Mesenchymal stem cell (in vitro differentiated cells and primary cell): ENCODE measurements around the gene MAN1C1.

Experiments
- DNase-seq: peaks from one replicate; pipeline ENCODE4 v3.0.0-alpha.2; 2013
- H2AFZ ChIP-seq: one replicate; pipeline ENCODE4 v1.6.1; 2013; ENCODE audit warnings: low read depth, mild to moderate bottlenecking, control low read depth, inconsistent platforms, low read length, moderate library complexity
- H2AK5ac ChIP-seq: 2 replicates; pipeline ENCODE4 v1.6.1; 2013; ENCODE audit warnings: low read length, moderate library complexity, mild to moderate bottlenecking, inconsistent platforms; ENCODE audit not compliant: severe bottlenecking
- H2BK120ac ChIP-seq: one replicate; pipeline ENCODE4 v1.6.1; 2013; ENCODE audit warnings: low read depth, mild to moderate bottlenecking, inconsistent platforms, low read length, moderate library complexity
- H2BK12ac ChIP-seq, 2 experiments: one replicate each; pipeline ENCODE4 v1.6.1; 2013; ENCODE audit warnings: inconsistent platforms in 2 of 2, low read length in 2 of 2, mild to moderate bottlenecking in 2 of 2, moderate library complexity in 2 of 2, control low read depth in 1 of 2
- H2BK15ac ChIP-seq: one replicate; pipeline ENCODE4 v1.6.1; 2013; ENCODE audit warnings: mild to moderate bottlenecking, low read depth, inconsistent platforms; ENCODE audit not compliant: poor library complexity, severe bottlenecking
- H2BK5ac ChIP-seq: 2 replicates; pipeline ENCODE4 v1.6.1; 2013; ENCODE audit warnings: low read depth, mild to moderate bottlenecking, low read length, control low read depth, inconsistent platforms; ENCODE audit not compliant: poor library complexity, severe bottlenecking
- H3K14ac ChIP-seq, 2 experiments: one replicate each; pipeline ENCODE4 v1.6.1; 2013; ENCODE audit warnings: inconsistent platforms in 2 of 2, low read length in 2 of 2, control low read depth in 1 of 2, mild to moderate bottlenecking in 1 of 2, moderate library complexity in 1 of 2
- H3K18ac ChIP-seq, 2 experiments: one replicate each; pipeline ENCODE4 v1.6.1; 2013; ENCODE audit warnings: inconsistent platforms in 2 of 2, low read length in 2 of 2, control low read depth in 1 of 2, low read depth in 1 of 2, mild to moderate bottlenecking in 1 of 2
- H3K23ac ChIP-seq, 2 experiments: one replicate each; pipeline ENCODE4 v1.6.1; 2013; ENCODE audit warnings: inconsistent platforms in 2 of 2, low read length in 2 of 2, mild to moderate bottlenecking in 2 of 2, moderate library complexity in 2 of 2, control low read depth in 1 of 2
- H3K27ac ChIP-seq: 2 replicates; pipeline ENCODE4 v1.5.1; 2013; ENCODE audit warnings: mild to moderate bottlenecking, moderate library complexity, low read length, control low read depth, inconsistent platforms; ENCODE audit not compliant: poor library complexity, severe bottlenecking
- H3K27me3 ChIP-seq, 2 experiments: 2 replicates each; pipeline versions ENCODE4 v1.6.1 to v1.7.0; 2013; ENCODE audit warnings: low read length in 2 of 2, mild to moderate bottlenecking in 2 of 2, moderate library complexity in 2 of 2, control low read depth in 1 of 2, inconsistent platforms in 1 of 2; ENCODE audit not compliant: control insufficient read depth in 1 of 2, insufficient read depth in 1 of 2
- H3K36me3 ChIP-seq, 2 experiments: 2 replicates each; pipeline versions ENCODE4 v1.6.1 to v1.7.0; 2013; ENCODE audit warnings: low read length in 2 of 2, control low read depth in 1 of 2, inconsistent platforms in 1 of 2, low read depth in 1 of 2, mild to moderate bottlenecking in 1 of 2; ENCODE audit not compliant: insufficient read depth in 2 of 2, control insufficient read depth in 1 of 2
- H3K4ac ChIP-seq, 2 experiments: one replicate each; pipeline ENCODE4 v1.6.1; 2013; ENCODE audit warnings: inconsistent platforms in 2 of 2, low read length in 2 of 2, mild to moderate bottlenecking in 2 of 2, moderate library complexity in 2 of 2, control low read depth in 1 of 2, low read depth in 1 of 2
- H3K4me1 ChIP-seq: 2 replicates; pipeline ENCODE4 v1.6.1; 2013; ENCODE audit warnings: low read depth, low read length, control low read depth; ENCODE audit not compliant: control insufficient read depth, insufficient read depth
- H3K4me2 ChIP-seq: 2 replicates; pipeline ENCODE4 v1.6.1; 2013; ENCODE audit warnings: low read length, mild to moderate bottlenecking, inconsistent platforms; ENCODE audit not compliant: poor library complexity, severe bottlenecking
- H3K4me3 ChIP-seq, 2 experiments: 2 replicates each; pipeline versions ENCODE4 v1.5.1 to v1.7.0; 2013; ENCODE audit warnings: low read length in 2 of 2, mild to moderate bottlenecking in 2 of 2, control low read depth in 1 of 2, low read depth in 1 of 2; ENCODE audit not compliant: insufficient read depth in 1 of 2
- H3K79me1 ChIP-seq: replicated peaks from 2 replicates; pipeline ENCODE4 v1.6.1; 2013; ENCODE audit warnings: mild to moderate bottlenecking, control low read depth, low read length, inconsistent platforms; ENCODE audit not compliant: poor library complexity, severe bottlenecking
- H3K9ac ChIP-seq: 2 replicates; pipeline ENCODE4 v1.7.0; 2013; ENCODE audit warnings: mild to moderate bottlenecking, low read length, moderate library complexity
- H3K9me3 ChIP-seq: 2 replicates; pipeline ENCODE4 v1.7.0; 2013; ENCODE audit warnings: mild to moderate bottlenecking, low read length; ENCODE audit not compliant: control insufficient read depth
- H4K8ac ChIP-seq: one replicate; pipeline ENCODE4 v1.6.1; 2013; ENCODE audit warnings: inconsistent platforms, mild to moderate bottlenecking, low read length, moderate library complexity
- H4K91ac ChIP-seq: one replicate; pipeline ENCODE4 v1.6.1; 2013; ENCODE audit warnings: mild to moderate bottlenecking, low read length, inconsistent platforms
- WGBS: methylation state at CpG from one replicate; pipeline ENCODE4 v1.1.7; 2013; ENCODE audit warnings: mixed read lengths; 5-methylcytosine and 5-hydroxymethylcytosine counted together

MAN1C1 gene

GRCh38 chr1:25771221-25772114 lies 154.9 kb downstream of the MAN1C1 start:
- H4K8ac ChIP-seq: no peak overlapping the region
- peak overlapping the region; percentile 48 to 67 for H3K18ac ChIP-seq
- peak overlapping the region in 1 of 2 experiments; percentile 71 for H3K14ac ChIP-seq
- peak; percentile 70 for DNase-seq
- H2BK5ac ChIP-seq: no peak overlapping the region
- no peaks in the 10 kb centered on the region for H3K9me3 ChIP-seq
- peak overlapping the region; percentile 55 for H3K4me2 ChIP-seq
- peak overlapping the region; percentile 52 for H2BK15ac ChIP-seq
- H3K4me3 ChIP-seq: no peak overlapping the region
- H2AFZ ChIP-seq: no peak overlapping the region
- no peak overlapping the region for H2BK120ac ChIP-seq
- H3K27me3 ChIP-seq: no peaks in the 10 kb centered on the region
- H3K4me1 ChIP-seq: peaks cover 47% of the 10 kb centered on the region
- H4K91ac ChIP-seq: peak overlapping the region; percentile 84
- H3K23ac ChIP-seq: no peak overlapping the region
- H3K4ac ChIP-seq: peak overlapping the region in 1 of 2 experiments; percentile 35
- WGBS: 29% methylated on average over 30 of the region's 34 CpGs
- H3K27ac ChIP-seq: peak overlapping the region; percentile 54
- peak overlapping the region; percentile 94 for H2AK5ac ChIP-seq
- peaks cover 12 to 61% of the 10 kb centered on the region in 2 experiments for H3K36me3 ChIP-seq
- H3K79me1 ChIP-seq: no peaks in the 10 kb centered on the region
- H2BK12ac ChIP-seq: peak overlapping the region; percentile 0 to 91
- no peak overlapping the region for H3K9ac ChIP-seq

GRCh38 chr1:25772164-25772563 lies 155.6 kb downstream of the MAN1C1 start:
- peaks cover 47% of the 10 kb centered on the region for H3K4me1 ChIP-seq
- H2BK5ac ChIP-seq: no peak overlapping the region
- WGBS: 100% methylated on average over 5 of the region's 5 CpGs
- no peak overlapping the region for H3K9ac ChIP-seq
- H3K4ac ChIP-seq: peak overlapping the region in 1 of 2 experiments; percentile 35
- no peaks in the 10 kb centered on the region for H3K9me3 ChIP-seq
- no peak overlapping the region for H4K8ac ChIP-seq
- peak overlapping the region; percentile 94 for H2AK5ac ChIP-seq
- no peak for DNase-seq
- H3K79me1 ChIP-seq: no peaks in the 10 kb centered on the region
- H2AFZ ChIP-seq: no peak overlapping the region
- H3K18ac ChIP-seq: peak overlapping the region; percentile 48 to 67
- no peak overlapping the region for H3K4me3 ChIP-seq
- H3K27me3 ChIP-seq: no peaks in the 10 kb centered on the region
- peak overlapping the region; percentile 7 for H3K27ac ChIP-seq
- H3K4me2 ChIP-seq: no peak overlapping the region
- no peak overlapping the region for H3K23ac ChIP-seq
- peak overlapping the region; percentile 84 for H4K91ac ChIP-seq
- peak overlapping the region; percentile 52 for H2BK15ac ChIP-seq
- peak overlapping the region in 1 of 2 experiments; percentile 71 for H3K14ac ChIP-seq
- no peak overlapping the region for H2BK120ac ChIP-seq
- H2BK12ac ChIP-seq: peak overlapping the region; percentile 0 to 91
- H3K36me3 ChIP-seq: peaks cover 9 to 68% of the 10 kb centered on the region in 2 experiments

- over 99% methylated on average over 5 of the region's 5 CpGs for WGBS
- no peaks in the 10 kb centered on the region for H3K27me3 ChIP-seq
- DNase-seq: no peak
- no peaks in the 10 kb centered on the region for H3K79me1 ChIP-seq
- H3K23ac ChIP-seq: no peak overlapping the region
- H2AK5ac ChIP-seq: peak overlapping the region; percentile 94
- no peak overlapping the region for H4K91ac ChIP-seq
- H3K36me3 ChIP-seq: peaks cover 9 to 70% of the 10 kb centered on the region in 2 experiments
- H2BK5ac ChIP-seq: no peak overlapping the region
- no peak overlapping the region for H2BK120ac ChIP-seq
- H3K4ac ChIP-seq: no peak overlapping the region
- no peak overlapping the region for H2BK15ac ChIP-seq
- H3K14ac ChIP-seq: no peak overlapping the region
- peak overlapping the region; percentile 58 for H3K27ac ChIP-seq
- no peak overlapping the region for H2AFZ ChIP-seq
- no peak overlapping the region for H2BK12ac ChIP-seq
- no peak overlapping the region for H3K18ac ChIP-seq
- H4K8ac ChIP-seq: peak overlapping the region; percentile 45
- H3K4me1 ChIP-seq: peaks cover 47% of the 10 kb centered on the region
- no peak overlapping the region for H3K4me3 ChIP-seq
- no peak overlapping the region for H3K4me2 ChIP-seq
- H3K9ac ChIP-seq: no peak overlapping the region
- no peaks in the 10 kb centered on the region for H3K9me3 ChIP-seq
Measured at GRCh38 chr1:25772692-25773245, 156.2 kb downstream of the MAN1C1 start.

GRCh38 chr1:25773441-25774125 lies 157.0 kb downstream of the MAN1C1 start:
- Histone ChIP-seq H3K4me1 (peaks cover 47% of the 10 kb centered on the region), H3K79me1 (no peaks in the 10 kb centered on the region), H3K18ac (no peak overlapping the region), H3K14ac (no peak overlapping the region), H4K8ac (no peak overlapping the region), H4K91ac (no peak overlapping the region), H3K27ac (peak overlapping the region; percentile 58), H3K9me3 (no peaks in the 10 kb centered on the region), H2AK5ac (no peak overlapping the region), H2AFZ (no peak overlapping the region), H2BK15ac (no peak overlapping the region), H2BK12ac (no peak overlapping the region), H2BK120ac (no peak overlapping the region), H3K9ac (no peak overlapping the region), H3K36me3 (peaks cover 9 to 78% of the 10 kb centered on the region in 2 experiments), H3K23ac (no peak overlapping the region), H3K4ac (no peak overlapping the region), H3K4me3 (no peak overlapping the region), H3K4me2 (peak overlapping the region; percentile 51), H2BK5ac (no peak overlapping the region), H3K27me3 (no peaks in the 10 kb centered on the region)
- 80% methylated on average over 4 of the region's 4 CpGs for WGBS
- DNase-seq: peak; percentile 35
